ENCODE results near the gene FHOD3.

Gene FHOD3

DNA sequence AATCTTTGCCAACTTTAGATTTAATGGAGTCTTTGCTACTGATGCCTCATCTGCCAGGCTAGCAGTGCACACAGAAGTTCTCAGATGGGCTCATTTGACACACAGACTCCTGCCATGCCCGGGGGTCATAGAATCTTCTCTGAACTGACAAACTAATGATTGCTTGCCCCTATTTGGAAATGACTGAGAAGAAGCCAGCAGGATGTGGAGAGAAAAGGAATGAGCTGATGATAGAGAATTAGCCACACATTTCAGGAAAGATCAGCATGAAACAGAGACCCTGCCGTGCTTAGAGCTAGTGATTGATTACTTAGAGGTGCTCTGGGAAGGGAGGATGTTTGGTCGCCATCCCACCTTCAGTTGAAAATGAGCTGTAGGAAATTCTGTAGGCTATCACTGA, 352.8 kb downstream of the FHOD3 start:
- POLR2A ChIA-PET, result no interaction called here
- H3K4me1 ChIP-seq (ENCODE audit: control insufficient read depth, insufficient read depth, low read length), result no peaks in the 10 kb centered on the region
- H3K27ac ChIP-seq (ENCODE audit: extremely low read depth, low read depth, low read length), result no peak overlapping the region
- no peak for TF ChIP-seq SP3 (tag by site-specific recombination; IDR thresholded peaks at IDR 0.05)
- no peak for TF ChIP-seq ZNF776 (tag by site-specific recombination; IDR thresholded peaks at IDR 0.05; ENCODE audit: borderline replicate concordance)
- TF ChIP-seq, protein P1, sequence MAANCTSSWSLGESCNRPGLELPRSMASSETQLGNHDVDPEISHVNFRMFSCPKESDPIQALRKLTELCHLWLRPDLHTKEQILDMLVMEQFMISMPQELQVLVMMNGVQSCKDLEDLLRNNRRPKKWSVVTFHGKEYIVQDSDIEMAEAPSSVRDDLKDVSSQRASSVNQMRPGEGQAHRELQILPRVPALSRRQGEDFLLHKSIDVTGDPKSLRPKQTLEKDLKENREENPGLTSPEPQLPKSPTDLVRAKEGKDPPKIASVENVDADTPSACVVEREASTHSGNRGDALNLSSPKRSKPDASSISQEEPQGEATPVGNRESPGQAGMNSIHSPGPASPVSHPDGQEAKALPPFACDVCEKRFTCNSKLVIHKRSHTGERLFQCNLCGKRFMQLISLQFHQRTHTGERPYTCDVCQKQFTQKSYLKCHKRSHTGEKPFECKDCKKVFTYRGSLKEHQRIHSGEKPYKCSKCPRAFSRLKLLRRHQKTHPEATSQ (tag by site-specific recombination; IDR thresholded peaks at IDR 0.05), result no peak
- no peak for TF ChIP-seq ZNF274 (IDR thresholded peaks at IDR 0.05; ENCODE audit: low read length)
- no peak for TF ChIP-seq ZNF274 (tag by site-specific recombination; IDR thresholded peaks at IDR 0.05; ENCODE audit: borderline replicate concordance)
- TF ChIP-seq YY2 (tag by site-specific recombination; IDR thresholded peaks at IDR 0.05), result no peak
- TF ChIP-seq ZNF621 (tag by site-specific recombination; IDR thresholded peaks at IDR 0.05), result no peak
- TF ChIP-seq ZNF701 (tag by site-specific recombination; IDR thresholded peaks at IDR 0.05), result no peak
- TF ChIP-seq ZNF24 (tag by site-specific recombination; IDR thresholded peaks at IDR 0.05), result no peak
- TF ChIP-seq SP7 (tag by site-specific recombination; IDR thresholded peaks at IDR 0.05), result no peak
- no peak for TF ChIP-seq SALL2 (tag by site-specific recombination; IDR thresholded peaks at IDR 0.05; ENCODE audit: borderline replicate concordance)
- TF ChIP-seq ZNF544 (tag by site-specific recombination; IDR thresholded peaks at IDR 0.05), result no peak
- no peak for TF ChIP-seq ZNF555 (tag by site-specific recombination; conservative IDR thresholded peaks at IDR 0.05)
- no peak for TF ChIP-seq ZNF571 (tag by site-specific recombination; IDR thresholded peaks at IDR 0.05)
- no peak for TF ChIP-seq ZNF266 (tag by site-specific recombination; IDR thresholded peaks at IDR 0.05; ENCODE audit: low read depth)
- no peak for TF ChIP-seq ZNF704 (tag by site-specific recombination; IDR thresholded peaks at IDR 0.05)
- TF ChIP-seq, protein P2, sequence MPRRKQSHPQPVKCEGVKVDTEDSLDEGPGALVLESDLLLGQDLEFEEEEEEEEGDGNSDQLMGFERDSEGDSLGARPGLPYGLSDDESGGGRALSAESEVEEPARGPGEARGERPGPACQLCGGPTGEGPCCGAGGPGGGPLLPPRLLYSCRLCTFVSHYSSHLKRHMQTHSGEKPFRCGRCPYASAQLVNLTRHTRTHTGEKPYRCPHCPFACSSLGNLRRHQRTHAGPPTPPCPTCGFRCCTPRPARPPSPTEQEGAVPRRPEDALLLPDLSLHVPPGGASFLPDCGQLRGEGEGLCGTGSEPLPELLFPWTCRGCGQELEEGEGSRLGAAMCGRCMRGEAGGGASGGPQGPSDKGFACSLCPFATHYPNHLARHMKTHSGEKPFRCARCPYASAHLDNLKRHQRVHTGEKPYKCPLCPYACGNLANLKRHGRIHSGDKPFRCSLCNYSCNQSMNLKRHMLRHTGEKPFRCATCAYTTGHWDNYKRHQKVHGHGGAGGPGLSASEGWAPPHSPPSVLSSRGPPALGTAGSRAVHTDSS (tag by site-specific recombination; IDR thresholded peaks at IDR 0.05), result no peak
- H3K9me3 ChIP-seq (ENCODE audit: control insufficient read depth, insufficient read depth, low read depth, low read length), result no peaks in the 10 kb centered on the region
- CTCF ChIA-PET, result interaction anchor here (1.1 to 1.4 kb wide), 2 partner anchors 15 to 38 kb away, joined by 3 to 4 read pairs; no protein-coding TSS in a partner anchor
- H3K36me3 ChIP-seq (ENCODE audit: control insufficient read depth in 2 of 2, insufficient read depth in 1 of 2, low read length in 2 of 2), result no peaks in the 10 kb centered on the region
- H3K4me3 ChIP-seq (ENCODE audit: low read depth, low read length), result no peak overlapping the region

- no peak for TF ChIP-seq ZNF629 (tag by site-specific recombination; IDR thresholded peaks at IDR 0.05)
- no peak for TF ChIP-seq KLF8 (tag by site-specific recombination; IDR thresholded peaks at IDR 0.05)
- no peak for TF ChIP-seq ZFP41 (tag by site-specific recombination; IDR thresholded peaks at IDR 0.05; ENCODE audit: borderline replicate concordance)
- TF ChIP-seq ZNF555 (tag by site-specific recombination; conservative IDR thresholded peaks at IDR 0.05), result no peak
- no peak for TF ChIP-seq ZNF10 (tag by site-specific recombination; IDR thresholded peaks at IDR 0.05)
- TF ChIP-seq GLIS2 (tag by site-specific recombination; IDR thresholded peaks at IDR 0.05), result no peak
- no peak for TF ChIP-seq ZNF48 (tag by site-specific recombination; IDR thresholded peaks at IDR 0.05)
- TF ChIP-seq AEBP2 (tag by site-specific recombination; IDR thresholded peaks at IDR 0.05; ENCODE audit: borderline replicate concordance), result no peak
- TF ChIP-seq ZNF621 (tag by site-specific recombination; IDR thresholded peaks at IDR 0.05), result no peak
- TF ChIP-seq EGR2 (tag by site-specific recombination; IDR thresholded peaks at IDR 0.05; ENCODE audit: low read depth), result no peak
- TF ChIP-seq ZNF223 (tag by site-specific recombination; IDR thresholded peaks at IDR 0.05), result no peak
- no peak for TF ChIP-seq ZNF514 (tag by site-specific recombination; IDR thresholded peaks at IDR 0.05)
- no peak for TF ChIP-seq SP2 (tag by site-specific recombination; IDR thresholded peaks at IDR 0.05)
- TF ChIP-seq, protein P3, sequence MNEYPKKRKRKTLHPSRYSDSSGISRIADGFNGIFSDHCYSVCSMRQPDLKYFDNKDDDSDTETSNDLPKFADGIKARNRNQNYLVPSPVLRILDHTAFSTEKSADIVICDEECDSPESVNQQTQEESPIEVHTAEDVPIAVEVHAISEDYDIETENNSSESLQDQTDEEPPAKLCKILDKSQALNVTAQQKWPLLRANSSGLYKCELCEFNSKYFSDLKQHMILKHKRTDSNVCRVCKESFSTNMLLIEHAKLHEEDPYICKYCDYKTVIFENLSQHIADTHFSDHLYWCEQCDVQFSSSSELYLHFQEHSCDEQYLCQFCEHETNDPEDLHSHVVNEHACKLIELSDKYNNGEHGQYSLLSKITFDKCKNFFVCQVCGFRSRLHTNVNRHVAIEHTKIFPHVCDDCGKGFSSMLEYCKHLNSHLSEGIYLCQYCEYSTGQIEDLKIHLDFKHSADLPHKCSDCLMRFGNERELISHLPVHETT (tag by site-specific recombination; IDR thresholded peaks at IDR 0.05), result no peak
- TF ChIP-seq KLF7 (tag by site-specific recombination; IDR thresholded peaks at IDR 0.05; ENCODE audit: borderline replicate concordance), result no peak
- no peak for TF ChIP-seq ZNF211 (tag by site-specific recombination; IDR thresholded peaks at IDR 0.05; ENCODE audit: low read depth)
- no peaks in the 10 kb centered on the region for H3K36me3 ChIP-seq (ENCODE audit: control insufficient read depth in 2 of 2, insufficient read depth in 1 of 2, low read length in 2 of 2)
- no peak overlapping the region for H3K4me3 ChIP-seq (ENCODE audit: low read depth, low read length)
- ChIA-PET CTCF (interaction anchor here (1.1 kb wide), 1 partner anchor 37 kb away, joined by 3 read pairs; no protein-coding TSS in a partner anchor), POLR2A (no interaction called here)
- H3K4me1 ChIP-seq (ENCODE audit: control insufficient read depth, insufficient read depth, low read length), result no peaks in the 10 kb centered on the region
- no peak overlapping the region for H3K27ac ChIP-seq (ENCODE audit: extremely low read depth, low read depth, low read length)
- no peaks in the 10 kb centered on the region for H3K9me3 ChIP-seq (ENCODE audit: control insufficient read depth, insufficient read depth, low read depth, low read length)
Observed at GRCh38 chr18:36650906-36651305, 353.4 kb downstream of the FHOD3 start.
